HepG2 (cell line): Measurements from ENCODE around the gene COL9A2. TPM values are rescaled to one million over a fixed set of nuclear protein-coding genes. Genes with fewer than 3 reads are reported as not detected.

ENCODE experiments used
- ATAC-seq: fragments of 200-7000 bp; cut with Tn5 transposase; 3 replicates; pipeline ENCODE4 v1.9.1; 2020; ENCODE audit warnings: mild to moderate bottlenecking, moderate library complexity
- BruUV-seq: library from RNA; stranded (reverse); fragments of 400-500 nt; replicated peaks from 2 replicates; lab custom pipeline; 2021; lab: Mats Ljungman, UMichigan
- CTCF ChIA-PET: fragments of 300-600 bp; formaldehyde crosslinking; extraction: SDS; loops from one replicate; lab custom pipeline; 2021; ENCODE audit warnings: low total read pairs, inconsistent platforms, low intra/inter-chr PET ratio; lab: Yijun Ruan, JAX
- POLR2A ChIA-PET: fragments of 350-600 bp; sonication (Branson Sonifier 250); formaldehyde crosslinking; loops from one replicate; lab custom pipeline; 2020; ENCODE audit warnings: antibody characterized with exemption, inconsistent platforms; lab: Yijun Ruan, JAX
- DNase-seq: peaks from one replicate; pipeline ENCODE4 v3.0.0-alpha.2; 2015; ENCODE audit warnings: low spot score
- FAIRE-seq: peaks from 3 replicates; lab custom pipeline; 2011; peaks lifted over from hg19 to GRCh38; lab: Jason Lieb, UNC
- H2AFZ ChIP-seq: one replicate; pipeline ENCODE4 v1.6.1; 2011; ENCODE audit warnings: low read length, inconsistent platforms
- H3K27ac ChIP-seq: fragments of 300-600 bp; 3 replicates; pipeline ENCODE4 v1.8.0; 2011; ENCODE audit warnings: mixed run types, mild to moderate bottlenecking, mixed read lengths, low read length, inconsistent platforms; ENCODE audit not compliant: insufficient read depth; ENCODE audit errors: extremely low read length
- H3K27me3 ChIP-seq, 2 experiments: fragments of 200-600 bp in 1 of 2; 2 replicates in 1 of 2; 3 replicates in 1 of 2; pipeline versions ENCODE4 v1.6.0 to v1.8.0; 2011; ENCODE audit warnings: low read length in 2 of 2, mild to moderate bottlenecking in 2 of 2, moderate library complexity in 2 of 2, inconsistent platforms in 1 of 2; ENCODE audit not compliant: insufficient read depth in 2 of 2, control insufficient read depth in 1 of 2
- H3K36me3 ChIP-seq, 2 experiments: fragments of 200-600 bp in 1 of 2; replicated peaks in 1 of 2; 2 replicates in 1 of 2; 3 replicates in 1 of 2; pipeline versions ENCODE4 v1.5.1 to v1.8.0; 2011; ENCODE audit warnings: low read length in 2 of 2, inconsistent platforms in 1 of 2; ENCODE audit not compliant: insufficient read depth in 2 of 2, control insufficient read depth in 1 of 2
- H3K4me1 ChIP-seq: 2 replicates; pipeline ENCODE4 v1.5.1; 2012; ENCODE audit warnings: low read length, inconsistent platforms; ENCODE audit not compliant: insufficient read depth
- H3K4me2 ChIP-seq: 2 replicates; pipeline ENCODE4 v1.6.0; 2011; ENCODE audit warnings: low read depth, low read length, inconsistent platforms
- H3K4me3 ChIP-seq, 3 experiments: fragments of 200-600 bp in 1 of 3; sonication (generic), shearing (Covaris generic) in 1 of 3; replicated peaks in 1 of 3; 2 replicates each; pipeline ENCODE4 v1.5.1; 2011 to 2016; ENCODE audit warnings: low read length in 3 of 3, inconsistent platforms in 2 of 3, low read depth in 2 of 3, mild to moderate bottlenecking in 2 of 3, control low read depth in 1 of 3, mixed read lengths in 1 of 3; ENCODE audit not compliant: insufficient read depth in 1 of 3
- H3K79me2 ChIP-seq: one replicate; pipeline ENCODE4 v1.6.1; 2011; ENCODE audit warnings: low read length, inconsistent platforms; ENCODE audit not compliant: insufficient read depth
- H3K9ac ChIP-seq: 2 replicates; pipeline ENCODE4 v1.6.0; 2011; ENCODE audit warnings: mild to moderate bottlenecking, low read depth, low read length, inconsistent platforms; ENCODE audit not compliant: insufficient read depth
- H3K9me3 ChIP-seq: 2 replicates; pipeline ENCODE4 v1.5.1; 2012; ENCODE audit warnings: mild to moderate bottlenecking, low read length
- H4K20me1 ChIP-seq: 2 replicates; pipeline ENCODE4 v1.6.0; 2011; ENCODE audit warnings: inconsistent platforms, mild to moderate bottlenecking, low read length, moderate library complexity; ENCODE audit not compliant: insufficient read depth
- ASH2L ChIP-seq: fragments of 300-600, 200-600 bp; sonication (generic); IDR thresholded peaks from 2 replicates; pipeline ENCODE4 v1.7.0; 2017; ENCODE audit warnings: low read depth, mild to moderate bottlenecking, moderate library complexity, mixed read lengths, low read length; ENCODE audit not compliant: insufficient read length
- KLF9 ChIP-seq: IDR thresholded peaks from 2 replicates; pipeline ENCODE4 v1.6.1; 2016; ENCODE audit warnings: low read depth
- MAFF ChIP-seq: IDR thresholded peaks from 2 replicates; pipeline ENCODE4 v1.6.1; 2011; ENCODE audit warnings: low read depth, low read length, improper control_type of control experiment
- NONO ChIP-seq, 2 experiments: fragments of 450-650 bp in 1 of 2; sonication (generic) in 1 of 2; formaldehyde crosslinking in 1 of 2; IDR thresholded peaks in 1 of 2; conservative IDR thresholded peaks in 1 of 2; 2 replicates each; pipeline versions ENCODE4 v1.6.1 to v1.8.0; 2017 to 2022; ENCODE audit warnings: mild to moderate bottlenecking in 1 of 2, missing genetic modification reagents in 1 of 2, moderate library complexity in 1 of 2
- RORA ChIP-seq: sonication (generic); formaldehyde crosslinking; IDR thresholded peaks from 2 replicates; pipeline ENCODE4 v1.5.0; 2020; ENCODE audit warnings: mild to moderate bottlenecking, missing genetic modification reagents, moderate library complexity
- SMAD9 ChIP-seq: sonication (generic); formaldehyde crosslinking; IDR thresholded peaks from 2 replicates; pipeline ENCODE4 v1.5.1; 2020; ENCODE audit warnings: mild to moderate bottlenecking, missing genetic modification reagents
- SMC3 ChIP-seq: IDR thresholded peaks from 2 replicates; pipeline ENCODE4 v1.6.1; 2011; ENCODE audit warnings: low read length, improper control_type of control experiment
- TBP ChIP-seq: sonication (generic); formaldehyde crosslinking; IDR thresholded peaks from 2 replicates; pipeline ENCODE4 v1.5.0; 2020; ENCODE audit warnings: missing genetic modification reagents
- TP53 ChIP-seq: sonication (generic); formaldehyde crosslinking; conservative IDR thresholded peaks from 2 replicates; pipeline ENCODE4 v1.4.0; 2020; ENCODE audit warnings: missing genetic modification reagents
- XRCC5 ChIP-seq: fragments of 200-400 bp; formaldehyde crosslinking; optimal IDR thresholded peaks from 2 replicates; pipeline ENCODE3; 2017; ENCODE audit warnings: mild to moderate bottlenecking, low read length
- ZNF20 ChIP-seq: sonication (generic); formaldehyde crosslinking; IDR thresholded peaks from 2 replicates; pipeline ENCODE4 v1.4.0; 2020; ENCODE audit warnings: mild to moderate bottlenecking, moderate library complexity, missing genetic modification reagents
- ZNF331 ChIP-seq: sonication (generic); formaldehyde crosslinking; IDR thresholded peaks from 2 replicates; pipeline ENCODE4 v1.4.0; 2020; ENCODE audit warnings: missing genetic modification reagents
- WGBS: methylation state at CpG from one replicate; pipeline ENCODE4 v1.1.6; 2017; ENCODE audit warnings: low lambda C conversion rate; 5-methylcytosine and 5-hydroxymethylcytosine counted together
- in situ Hi-C: cut with HindIII; loops from 2 replicates; pipeline ENCODE4 v1.10.0; 2017; ENCODE audit warnings: low pct_unique_long_range_greater_than_20kb; ENCODE audit not compliant: extremely low pct_ligation_motif_present
- intact Hi-C: fragments of 100-400 bp; cut with micrococcal nuclease; formaldehyde crosslinking; loops from one replicate; pipeline ENCODE4 v1.10.0; 2022; ENCODE audit not compliant: unreplicated experiment
- polyA plus RNA-seq, 8 experiments: library from polyadenylated mRNA; depleted of rRNA in 3 of 8; stranded (reverse) in 7 of 8; unstranded in 1 of 8; fragments of >200 nt; fragmentation: Illumina TruSeq in 4 of 8; extraction: Trizol in 4 of 8; gene quantifications; 2 replicates each; pipeline versions ENCODE4 v1.2.1 to v1.2.3, GENCODE V29; 2011 to 2016; ENCODE audit warnings: low read depth in 4 of 8, missing spikeins in 1 of 8, mixed read lengths in 1 of 8; ENCODE audit not compliant: insufficient read depth in 1 of 8
- total RNA-seq, 5 experiments: library from RNA; depleted of rRNA; stranded (reverse); fragments of >200 nt; fragmentation: Illumina TruSeq; extraction: Trizol; gene quantifications; 2 replicates each; pipeline ENCODE4 v1.2.3, GENCODE V29; 2016; ENCODE audit warnings: low read depth in 1 of 5
- TF ChIP-seq, protein P1 (sequence below): sonication (generic); formaldehyde crosslinking; IDR thresholded peaks from 2 replicates; pipeline ENCODE4 v1.8.0; 2022; ENCODE audit warnings: low read depth, missing genetic modification reagents

COL9A2 gene
- total and polyA plus RNA-seq, 2 of the 13 experiments (the other 11 are each of a cell fraction or from before 2014, with no cell fraction given), result 20.2 to 26.9 TPM

GRCh38 chr1:40273547-40274166 lies 43.4 kb downstream of the COL9A2 start:
- no peaks in the 10 kb centered on the region for H4K20me1 ChIP-seq
- H3K4me1 ChIP-seq, result no peaks in the 10 kb centered on the region
- TF ChIP-seq, protein P1, sequence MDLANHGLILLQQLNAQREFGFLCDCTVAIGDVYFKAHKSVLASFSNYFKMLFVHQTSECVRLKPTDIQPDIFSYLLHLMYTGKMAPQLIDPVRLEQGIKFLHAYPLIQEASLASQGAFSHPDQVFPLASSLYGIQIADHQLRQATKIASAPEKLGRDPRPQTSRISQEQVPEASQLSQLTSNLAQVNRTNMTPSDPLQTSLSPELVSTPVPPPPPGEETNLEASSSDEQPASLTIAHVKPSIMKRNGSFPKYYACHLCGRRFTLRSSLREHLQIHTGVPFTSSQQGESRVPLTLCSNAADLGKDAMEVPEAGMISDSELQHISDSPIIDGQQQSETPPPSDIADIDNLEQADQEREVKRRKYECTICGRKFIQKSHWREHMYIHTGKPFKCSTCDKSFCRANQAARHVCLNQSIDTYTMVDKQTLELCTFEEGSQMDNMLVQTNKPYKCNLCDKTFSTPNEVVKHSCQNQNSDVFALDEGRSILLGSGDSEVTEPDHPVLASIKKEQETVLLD, result no peak
- TF ChIP-seq SMAD9 (CRISPR knock-in tag) (no peak), NONO (IDR thresholded peaks at IDR 0.05) (no peak), NONO (CRISPR knock-in tag; conservative IDR thresholded peaks at IDR 0.05) (no peak), XRCC5 (no peak), KLF9 (CRISPR knock-in tag) (no peak), TP53 (no peak), ZNF331 (CRISPR knock-in tag) (no peak), ZNF20 (CRISPR knock-in tag) (no peak), RORA (CRISPR knock-in tag) (no peak), SMC3 (no peak), ASH2L (no peak), TBP (no peak), MAFF (no peak)
- TF ChIP-seq, all 625 proteins: peak for 0
- Histone ChIP-seq H3K4me2 (no peak overlapping the region), H3K36me3 (peaks cover 7 to 51% of the 10 kb centered on the region in 2 experiments; a peak in 4 of 5 replicates), H3K27ac (no peak overlapping the region), H3K4me3 (no peak overlapping the region), H3K9ac (no peak overlapping the region), H2AFZ (no peak overlapping the region), H3K9me3 (no peaks in the 10 kb centered on the region), H3K27me3 (no peaks in the 10 kb centered on the region), H3K79me2 (no peaks in the 10 kb centered on the region)
- in situ Hi-C loops (no loop called here), intact Hi-C loops (no loop called here)
- DNase-seq, result no peak
- POLR2A ChIA-PET, result interaction anchor here (1.0 kb wide), 1 partner anchor 40 kb away, joined by 3 read pairs; no protein-coding TSS in a partner anchor
- no peak for FAIRE-seq
- no peak for ATAC-seq
- WGBS, result 93% methylated on average over 4 of the region's 4 CpGs
- BruUV-seq, result no TSS peak
- CTCF ChIA-PET, result no interaction called here
